ENCODE data around the gene PBX1.

PBX1 gene

GRCh38 chr1:164672588-164672987, 113.6 kb downstream of the PBX1 start:
- DNase-seq, result no peak

DNA sequence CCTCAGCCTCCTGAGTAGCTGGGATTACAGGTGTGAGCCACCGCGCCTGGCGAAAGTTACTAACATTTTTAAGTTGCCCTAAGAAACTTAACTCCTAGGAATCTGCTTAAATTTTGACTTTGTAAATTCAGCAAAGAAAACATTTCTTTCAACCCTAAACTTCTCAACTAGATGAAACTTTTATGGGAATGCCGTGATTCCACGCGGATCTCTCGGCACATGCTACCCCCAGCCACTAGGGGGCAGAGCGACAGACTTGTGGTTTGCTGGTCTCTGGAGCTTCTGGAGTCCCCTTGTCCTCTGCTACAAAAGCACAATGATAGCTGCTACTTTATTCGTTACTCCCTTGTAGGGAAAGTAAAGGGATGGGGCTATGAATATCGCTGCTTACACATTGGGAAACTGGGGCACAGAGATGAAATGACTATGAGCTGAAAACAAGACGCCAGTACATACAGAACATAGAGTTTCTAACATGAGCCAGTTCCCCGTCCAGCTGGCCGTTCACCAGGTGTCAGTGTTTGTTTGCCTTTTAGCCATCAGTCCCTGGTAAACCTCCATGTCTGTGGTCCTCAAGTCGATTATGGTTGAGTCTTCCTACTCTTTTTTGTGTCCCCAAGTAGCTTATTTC, 114.7 kb downstream of the PBX1 start:
- DNase-seq, result no peak

DNA sequence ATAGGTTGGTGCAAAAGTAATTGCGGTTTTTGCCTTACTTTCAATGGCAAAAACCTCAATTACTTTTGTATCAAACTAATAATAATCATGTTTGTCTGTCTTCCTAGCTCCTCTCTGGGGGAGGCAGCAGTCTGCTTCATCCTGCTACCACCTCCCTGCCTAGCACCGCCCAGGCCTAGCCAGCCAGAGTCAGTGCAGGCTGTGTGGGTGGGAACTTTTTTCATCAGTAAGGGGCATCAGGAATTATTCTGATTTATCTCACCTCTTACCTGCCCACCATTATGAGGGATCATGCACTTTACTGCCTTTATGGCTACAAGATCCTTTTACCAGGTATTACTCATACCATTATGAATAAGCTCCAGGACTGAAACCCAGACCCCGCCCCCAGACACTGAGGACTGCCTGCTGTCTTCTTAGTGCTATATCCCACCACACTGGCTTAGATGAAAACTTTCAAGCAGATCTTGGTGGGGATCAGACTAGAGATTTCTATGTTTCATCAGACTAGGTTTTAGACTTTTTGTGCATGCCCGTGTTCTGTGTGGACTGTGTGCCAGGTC, 116.4 kb downstream of the PBX1 start:
- DNase-seq, result no peak

DNA sequence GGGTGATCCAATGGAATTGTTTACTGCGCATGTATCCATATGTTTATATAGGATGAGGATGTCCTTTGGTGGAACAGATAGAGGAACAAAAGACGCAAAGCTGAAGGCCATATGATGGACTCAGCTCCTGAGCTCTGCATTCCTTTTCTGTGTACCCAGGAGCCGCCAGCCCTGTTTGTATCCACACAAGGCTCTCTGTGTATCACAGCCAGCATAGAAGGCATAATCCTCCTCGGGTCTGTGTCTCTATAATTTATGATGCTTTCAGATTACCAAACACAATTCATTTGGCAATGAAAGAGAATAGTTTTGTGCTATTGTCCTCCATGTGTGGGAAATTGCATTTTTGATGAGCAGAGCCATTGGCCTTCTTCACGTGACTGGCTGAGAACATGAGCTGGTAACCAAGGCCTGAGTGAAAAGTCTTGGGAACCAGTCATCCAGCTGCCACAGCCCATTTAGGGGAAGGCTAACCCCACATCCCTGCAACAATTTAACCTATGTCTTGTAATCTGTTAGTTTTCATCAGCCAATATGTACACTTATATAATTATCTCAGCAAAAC, 119.2 kb downstream of the PBX1 start:
- DNase-seq, result no peak

- DNase-seq, result no peak
Observed at GRCh38 chr1:164682570-164682969, 123.6 kb downstream of the PBX1 start.

- no peak for DNase-seq
Observed at GRCh38 chr1:164683235-164683634, 124.3 kb downstream of the PBX1 start.

DNA sequence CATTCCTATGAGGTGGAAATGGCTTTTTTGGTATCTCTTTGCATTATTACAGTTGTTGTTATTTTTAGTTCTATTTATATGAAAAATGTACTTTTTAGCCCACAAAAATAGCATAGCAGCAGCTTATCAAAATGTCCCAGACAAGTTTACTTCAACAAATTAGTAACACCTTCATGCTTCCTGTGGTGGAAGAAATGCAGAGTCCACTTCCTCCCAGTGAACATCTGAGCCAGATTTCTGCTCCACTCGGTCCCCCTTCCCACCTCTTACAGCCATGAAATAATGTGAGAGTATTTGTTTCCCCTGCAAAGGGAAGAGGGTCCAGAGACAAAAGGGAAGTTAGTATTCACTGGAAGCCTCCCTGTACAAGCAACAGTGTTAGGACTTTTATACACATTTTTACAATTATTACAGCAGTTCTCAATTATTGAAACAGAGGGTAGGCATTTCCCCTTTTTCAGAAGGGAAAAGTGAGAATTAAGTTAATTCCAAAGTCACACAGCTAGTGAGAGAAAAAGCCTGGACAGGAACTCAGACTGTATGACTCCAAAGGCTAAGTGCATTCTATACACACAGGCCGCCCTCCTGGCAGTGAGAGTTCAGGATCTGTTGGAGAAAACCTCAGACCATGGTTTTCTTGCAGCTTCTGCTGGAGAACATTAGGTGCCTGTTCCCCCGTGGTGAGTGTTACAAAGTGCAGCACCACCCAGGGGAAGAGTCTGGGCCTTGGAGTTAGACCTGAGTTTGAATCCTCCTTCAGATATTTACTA, 126.5 kb downstream of the PBX1 start:
- no peak for DNase-seq

GRCh38 chr1:164687777-164688176, 128.8 kb downstream of the PBX1 start:
- no peak for DNase-seq

GRCh38 chr1:164688791-164689190, 129.8 kb downstream of the PBX1 start:
- no peak for DNase-seq

GRCh38 chr1:164689672-164690511, 130.9 kb downstream of the PBX1 start:
- DNase-seq, result no peak

DNA sequence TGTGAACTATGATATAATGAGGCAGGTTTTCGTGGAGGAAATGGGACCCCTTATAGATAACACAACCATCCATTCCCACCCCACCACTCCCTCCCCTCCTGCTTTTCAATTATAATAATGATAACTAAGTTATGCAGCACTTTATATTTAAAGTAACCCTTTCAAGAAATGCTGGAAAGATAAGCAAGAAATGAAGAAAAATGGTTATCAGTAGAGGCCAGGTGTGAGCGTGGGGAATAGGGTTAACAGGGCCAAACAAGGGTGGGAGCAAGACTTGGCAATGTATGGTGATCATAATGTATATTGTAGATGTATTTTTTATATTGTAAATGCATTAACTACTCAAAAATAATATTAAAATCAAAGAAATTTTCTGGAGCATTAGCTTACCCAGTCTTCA, 133.4 kb downstream of the PBX1 start:
- DNase-seq, result no peak

DNA sequence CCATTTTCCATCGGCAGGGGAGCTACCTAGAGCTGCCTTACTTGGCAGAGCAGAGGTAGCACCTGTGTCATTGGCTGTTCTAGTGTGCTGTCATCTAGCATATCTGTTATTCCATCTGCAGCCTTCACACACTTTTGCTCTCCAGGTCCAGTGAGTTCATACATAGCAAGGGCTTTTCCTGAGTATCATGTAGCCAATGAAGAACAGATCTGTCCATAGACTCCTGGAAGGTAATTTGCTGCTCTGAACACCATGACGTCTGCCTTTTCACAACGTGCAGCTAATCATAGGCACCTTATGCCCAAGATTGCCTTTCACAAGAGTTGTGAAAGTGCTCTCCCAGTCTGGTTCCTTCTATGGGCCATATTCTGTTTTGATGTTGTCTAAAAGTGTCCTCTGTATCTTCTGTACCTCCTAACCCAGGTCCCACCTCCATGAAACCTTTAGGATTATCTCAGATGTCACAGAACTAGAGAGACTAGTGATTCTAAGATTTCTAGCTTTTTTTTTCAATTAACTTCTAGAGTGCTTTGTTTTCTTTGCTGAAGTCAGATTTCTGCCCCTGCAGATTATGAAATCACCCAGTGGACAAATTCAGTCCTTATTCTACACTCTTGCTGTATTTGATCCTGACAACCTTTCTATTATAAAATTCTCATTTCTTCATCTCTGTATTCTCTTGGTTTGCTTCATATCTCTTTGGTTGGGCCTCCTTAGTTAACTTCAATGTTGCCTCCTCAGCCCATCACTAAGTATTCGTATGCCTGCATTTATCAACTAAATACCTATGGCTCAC, 134.8 kb downstream of the PBX1 start:
- no peak for DNase-seq

GRCh38 chr1:164694505-164694904, 135.5 kb downstream of the PBX1 start:
- DNase-seq, result no peak

- no peak for DNase-seq
Observed at GRCh38 chr1:164695956-164696665, 137.1 kb downstream of the PBX1 start.

DNA sequence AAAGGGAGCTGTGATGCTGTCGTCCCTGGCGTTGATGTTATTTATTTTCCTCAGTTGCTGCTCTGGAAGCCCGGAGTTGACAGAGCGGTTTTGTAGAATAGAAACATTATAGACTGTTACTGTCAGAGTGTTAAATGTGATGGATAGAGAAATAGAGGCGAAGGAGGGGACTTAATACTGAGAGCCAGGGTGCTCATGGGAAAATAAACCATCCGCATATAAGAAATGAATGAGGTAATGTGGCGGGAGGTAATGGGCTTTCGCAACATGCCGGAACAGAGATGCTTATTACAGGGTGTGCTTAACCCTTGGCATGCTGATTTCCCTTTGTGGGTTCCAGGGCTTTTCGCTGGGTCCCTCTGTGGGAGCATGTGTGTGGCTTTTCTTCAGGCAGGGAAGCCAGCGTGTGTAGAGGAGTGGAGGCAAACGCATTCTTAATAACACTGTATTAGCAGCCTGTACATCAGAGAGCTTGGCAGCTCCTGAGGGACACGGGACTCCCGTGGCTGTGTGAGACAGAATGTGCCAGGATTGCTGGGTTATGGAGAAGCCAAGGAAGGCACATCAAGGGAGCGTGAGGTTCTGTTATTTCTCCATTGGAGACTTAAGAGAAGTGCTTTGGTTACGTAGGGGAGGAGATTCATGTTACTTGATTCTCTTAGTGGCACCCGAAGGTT, 141.0 kb downstream of the PBX1 start:
- no peak for DNase-seq

GRCh38 chr1:164700683-164701082, 141.7 kb downstream of the PBX1 start:
- DNase-seq, result no peak

DNA sequence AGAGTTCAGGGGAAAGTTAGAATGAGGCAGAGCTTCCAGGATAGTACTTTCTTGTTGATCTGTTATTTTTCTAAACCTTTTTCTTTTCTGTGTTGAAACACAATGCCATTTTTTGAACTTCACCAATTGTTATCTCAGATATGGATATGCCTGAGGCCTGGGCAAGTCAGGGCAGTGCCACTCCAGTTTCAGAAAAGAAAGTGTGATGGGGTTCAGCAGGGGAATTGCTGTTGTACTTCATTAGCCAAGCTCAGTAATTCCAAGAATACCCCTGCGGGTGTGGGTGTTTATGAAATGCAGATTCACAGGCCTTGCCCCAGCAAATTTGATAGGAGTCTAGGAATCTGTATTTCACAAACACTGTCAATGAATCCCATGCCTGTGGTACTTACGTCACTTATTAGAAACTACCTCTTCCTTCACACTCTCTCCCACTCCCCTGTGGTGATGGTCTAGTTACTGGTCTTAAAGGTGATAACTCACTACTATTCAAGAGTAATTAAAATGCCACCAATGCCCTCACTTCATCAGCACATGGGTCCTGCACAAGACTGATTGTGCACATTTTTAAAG, 142.3 kb downstream of the PBX1 start:
- no peak for DNase-seq

- DNase-seq, result no peak
Observed at GRCh38 chr1:164702216-164702615, 143.2 kb downstream of the PBX1 start.

- DNase-seq, result no peak
Observed at GRCh38 chr1:164702664-164703063, 143.7 kb downstream of the PBX1 start.

- DNase-seq, result no peak
Observed at GRCh38 chr1:164703463-164703862, 144.5 kb downstream of the PBX1 start.

Measured in AML-193 (cell line).